BE2C (cell line): Measurements from ENCODE around the gene TMEM80.

ENCODE experiments used
- DNase-seq: peaks from one replicate; pipeline ENCODE4 v3.0.0-alpha.2; 2020
- H3K27me3 ChIP-seq: fragments of 250-450 bp; sonication (Bioruptor Pico); 2 replicates; pipeline ENCODE4 v1.5.1; 2020; ENCODE audit warnings: mild to moderate bottlenecking
- H3K36me3 ChIP-seq: fragments of 250-450 bp; sonication (Bioruptor Pico); 2 replicates; pipeline ENCODE4 v1.5.1; 2020; ENCODE audit warnings: mild to moderate bottlenecking
- H3K4me1 ChIP-seq: fragments of 250-450 bp; sonication (Bioruptor Pico); 2 replicates; pipeline ENCODE4 v1.5.1; 2020
- H3K4me3 ChIP-seq: 2 replicates; pipeline ENCODE4 v1.5.1; 2011; ENCODE audit warnings: low read depth, low read length
- H3K9me3 ChIP-seq: fragments of 250-450 bp; sonication (Bioruptor Pico); 2 replicates; pipeline ENCODE4 v1.5.1; 2020
- TF ChIP-seq, protein P1 (sequence below): IDR thresholded peaks from 2 replicates; pipeline ENCODE4 v1.5.1; 2012; ENCODE audit warnings: mild to moderate bottlenecking, low read depth, low read length

TMEM80 gene

DNA sequence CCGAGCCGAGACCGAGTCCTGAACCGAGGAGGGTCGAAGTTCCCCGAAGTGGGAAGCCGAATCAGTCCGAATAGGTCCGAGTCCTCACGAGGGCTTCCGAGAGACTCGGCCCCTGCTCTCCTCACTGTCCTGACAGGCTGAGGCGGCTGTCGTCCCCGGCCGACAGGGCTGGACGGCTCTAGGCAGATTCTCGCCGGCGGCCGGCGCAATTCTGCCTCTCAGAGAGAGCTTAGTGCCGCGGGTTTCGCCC lies 403 bp upstream of the TMEM80 start:
- Histone ChIP-seq H3K36me3 (no peaks in the 10 kb centered on the region), H3K4me1 (no peaks in the 10 kb centered on the region), H3K9me3 (no peaks in the 10 kb centered on the region), H3K27me3 (no peaks in the 10 kb centered on the region), H3K4me3 (peak overlapping the region; percentile 68)
- TF ChIP-seq, protein P1, sequence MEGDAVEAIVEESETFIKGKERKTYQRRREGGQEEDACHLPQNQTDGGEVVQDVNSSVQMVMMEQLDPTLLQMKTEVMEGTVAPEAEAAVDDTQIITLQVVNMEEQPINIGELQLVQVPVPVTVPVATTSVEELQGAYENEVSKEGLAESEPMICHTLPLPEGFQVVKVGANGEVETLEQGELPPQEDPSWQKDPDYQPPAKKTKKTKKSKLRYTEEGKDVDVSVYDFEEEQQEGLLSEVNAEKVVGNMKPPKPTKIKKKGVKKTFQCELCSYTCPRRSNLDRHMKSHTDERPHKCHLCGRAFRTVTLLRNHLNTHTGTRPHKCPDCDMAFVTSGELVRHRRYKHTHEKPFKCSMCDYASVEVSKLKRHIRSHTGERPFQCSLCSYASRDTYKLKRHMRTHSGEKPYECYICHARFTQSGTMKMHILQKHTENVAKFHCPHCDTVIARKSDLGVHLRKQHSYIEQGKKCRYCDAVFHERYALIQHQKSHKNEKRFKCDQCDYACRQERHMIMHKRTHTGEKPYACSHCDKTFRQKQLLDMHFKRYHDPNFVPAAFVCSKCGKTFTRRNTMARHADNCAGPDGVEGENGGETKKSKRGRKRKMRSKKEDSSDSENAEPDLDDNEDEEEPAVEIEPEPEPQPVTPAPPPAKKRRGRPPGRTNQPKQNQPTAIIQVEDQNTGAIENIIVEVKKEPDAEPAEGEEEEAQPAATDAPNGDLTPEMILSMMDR: no peak
- no peak for DNase-seq

DNA sequence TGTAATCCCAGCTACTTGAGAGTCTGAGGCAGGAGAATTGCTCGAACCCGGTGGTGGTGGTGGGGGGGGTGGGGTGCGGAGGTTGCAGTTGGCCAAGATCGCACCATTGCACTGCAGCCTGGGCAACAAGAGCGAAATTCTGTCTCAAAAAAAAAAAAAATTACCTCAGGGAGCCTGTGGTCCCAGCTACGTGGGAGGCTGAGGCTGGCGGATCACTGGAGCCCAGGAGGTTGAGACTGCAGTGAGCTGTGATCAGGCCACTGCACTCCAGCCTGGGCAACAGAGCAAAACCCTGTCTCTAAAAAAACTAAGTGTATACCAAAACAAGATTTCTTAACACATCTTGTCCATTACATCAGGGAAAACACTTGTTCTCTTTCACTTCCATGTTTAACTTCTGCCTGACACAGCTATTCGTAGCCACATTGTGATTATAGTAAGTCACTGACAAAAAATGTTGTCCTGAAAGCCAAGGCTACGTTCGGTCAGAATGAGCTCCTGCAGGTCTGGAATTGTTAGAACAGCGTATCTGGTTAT lies 1.4 kb downstream of the TMEM80 start:
- no peaks in the 10 kb centered on the region for H3K4me1 ChIP-seq
- no peaks in the 10 kb centered on the region for H3K9me3 ChIP-seq
- no peak overlapping the region for H3K4me3 ChIP-seq
- H3K27me3 ChIP-seq: no peaks in the 10 kb centered on the region
- TF ChIP-seq, protein P1: no peak
- DNase-seq: no peak
- H3K36me3 ChIP-seq: no peaks in the 10 kb centered on the region

- no peaks in the 10 kb centered on the region for H3K27me3 ChIP-seq
- H3K36me3 ChIP-seq: no peaks in the 10 kb centered on the region
- TF ChIP-seq, protein P1: no peak
- no peaks in the 10 kb centered on the region for H3K9me3 ChIP-seq
- no peak overlapping the region for H3K4me3 ChIP-seq
- H3K4me1 ChIP-seq: no peaks in the 10 kb centered on the region
- DNase-seq: no peak
These were observed 2.2 kb downstream of the TMEM80 start for GRCh38 chr11:697811-698311.

DNA sequence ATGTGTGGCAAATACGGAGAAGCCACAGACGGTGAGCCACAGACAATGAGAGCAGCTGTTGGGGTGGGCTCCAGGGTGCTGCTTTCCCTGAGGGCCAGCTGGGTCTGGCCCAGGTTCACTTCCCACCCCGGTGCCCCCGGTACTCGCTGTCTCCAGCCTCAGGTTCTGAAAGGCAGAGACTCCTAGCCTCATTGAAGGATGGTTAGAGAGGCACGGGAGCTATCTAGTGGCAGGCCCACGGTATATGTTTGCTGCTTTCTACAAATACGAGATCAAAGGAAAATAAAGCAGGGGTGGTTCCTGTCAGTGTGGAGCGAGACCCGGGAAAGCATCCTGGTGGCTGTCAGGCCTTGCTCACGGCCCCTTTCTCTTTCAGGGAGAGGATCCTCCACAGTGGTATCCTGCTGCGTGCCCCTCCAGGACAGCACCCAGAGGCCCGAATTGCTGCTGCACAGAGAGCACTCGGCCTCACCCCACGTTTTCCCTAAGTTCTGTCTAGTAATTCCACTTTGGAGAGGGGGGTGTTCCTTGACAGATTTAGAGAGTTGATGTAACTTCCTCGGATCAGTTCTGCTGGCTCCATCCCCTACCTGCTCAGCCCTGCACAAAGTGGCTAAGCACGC lies 3.0 kb downstream of the TMEM80 start:
- TF ChIP-seq, protein P1: no peak
- no peak for DNase-seq
- Histone ChIP-seq H3K9me3 (no peaks in the 10 kb centered on the region), H3K4me3 (no peak overlapping the region), H3K4me1 (no peaks in the 10 kb centered on the region), H3K27me3 (no peaks in the 10 kb centered on the region), H3K36me3 (no peaks in the 10 kb centered on the region)

DNA sequence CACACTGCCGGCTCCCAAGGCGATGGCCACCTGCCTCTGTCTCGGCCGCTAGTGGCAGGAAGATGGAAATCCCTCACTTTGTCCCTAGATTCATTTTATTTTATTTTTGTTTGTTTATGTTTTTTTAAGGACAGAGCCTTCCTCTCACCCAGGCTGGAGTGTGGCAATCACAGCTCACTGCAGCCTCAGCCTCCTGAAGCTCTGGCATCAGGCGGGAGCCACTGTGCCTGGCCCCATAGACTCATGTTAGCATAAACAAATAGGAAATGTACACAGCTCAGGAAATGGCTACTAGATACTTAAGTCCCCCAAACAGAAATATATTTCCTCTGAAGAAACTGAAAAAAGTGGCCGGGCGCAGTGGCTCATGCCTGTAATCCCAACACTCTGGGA lies 3.5 kb downstream of the TMEM80 start:
- TF ChIP-seq, protein P1: no peak
- Histone ChIP-seq H3K36me3 (no peaks in the 10 kb centered on the region), H3K4me1 (no peaks in the 10 kb centered on the region), H3K9me3 (no peaks in the 10 kb centered on the region), H3K27me3 (no peaks in the 10 kb centered on the region), H3K4me3 (no peak overlapping the region)
- no peak for DNase-seq

DNA sequence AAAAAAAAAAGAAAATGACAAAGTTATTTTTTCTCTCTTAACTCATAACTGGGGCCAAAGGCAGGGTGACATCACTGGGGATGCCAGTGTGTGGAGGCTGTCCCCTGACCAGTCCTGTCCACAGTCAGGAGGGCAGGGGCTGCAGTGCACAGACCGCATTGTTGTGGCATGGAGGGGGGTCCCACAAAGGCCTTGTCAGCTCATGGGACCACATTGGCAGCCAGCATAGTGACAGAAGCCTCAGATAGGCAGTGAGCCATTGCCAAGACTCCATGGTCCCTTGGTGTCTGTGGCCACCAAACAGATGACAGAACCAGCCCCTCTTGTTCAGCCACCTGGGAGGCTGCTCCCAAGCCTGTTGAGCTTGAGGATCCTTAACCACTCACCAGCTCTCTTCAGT lies 4.1 kb downstream of the TMEM80 start:
- no peak for DNase-seq
- H3K36me3 ChIP-seq: no peaks in the 10 kb centered on the region
- no peaks in the 10 kb centered on the region for H3K27me3 ChIP-seq
- H3K4me3 ChIP-seq: no peak overlapping the region
- no peaks in the 10 kb centered on the region for H3K4me1 ChIP-seq
- TF ChIP-seq, protein P1: no peak
- H3K9me3 ChIP-seq: no peaks in the 10 kb centered on the region
